H1 (cell line): ENCODE results near the gene LSM4. TPM values are rescaled to one million over a fixed set of nuclear protein-coding genes. Genes with fewer than 3 reads are reported as not detected.

Experiments used
- CTCF ChIA-PET: fragments of 300-600 bp; sonication (Branson Sonifier 250); formaldehyde crosslinking; loops from one replicate; lab custom pipeline; 2021; ENCODE audit not compliant: partially characterized antibody; lab: Charles Lee
- POLR2A ChIA-PET: fragments of 300-600 bp; sonication (Branson Sonifier 250); formaldehyde crosslinking; loops from one replicate; lab custom pipeline; 2021; ENCODE audit warnings: inconsistent platforms; ENCODE audit not compliant: partially characterized antibody; lab: Charles Lee
- DNase-seq, 2 experiments: peaks; one replicate each; pipeline versions ENCODE4 v3.0.0 to v3.0.0-alpha.2; 2010 to 2022; ENCODE audit warnings: low spot score in 2 of 2, low read depth in 1 of 2, mixed read lengths in 1 of 2
- FAIRE-seq: peaks from 2 replicates; lab custom pipeline; 2011; peaks lifted over from hg19 to GRCh38; lab: Jason Lieb, UNC
- H2AFZ ChIP-seq: 2 replicates; pipeline ENCODE4 v1.8.1; 2012; ENCODE audit warnings: low read length, inconsistent platforms
- H2AK5ac ChIP-seq: 2 replicates; pipeline ENCODE4 v1.6.1; 2013; ENCODE audit warnings: low read depth, low read length
- H2BK120ac ChIP-seq: replicated peaks from 2 replicates; pipeline ENCODE3; 2013; ENCODE audit warnings: low read depth, low read length, inconsistent platforms
- H2BK12ac ChIP-seq: 2 replicates; pipeline ENCODE4 v1.6.1; 2013; ENCODE audit warnings: low read depth, low read length
- H2BK15ac ChIP-seq: 2 replicates; pipeline ENCODE4 v1.6.1; 2013; ENCODE audit warnings: low read length
- H2BK20ac ChIP-seq: 2 replicates; pipeline ENCODE4 v1.6.1; 2013; ENCODE audit warnings: low read length
- H2BK5ac ChIP-seq: 2 replicates; pipeline ENCODE4 v1.6.1; 2013; ENCODE audit warnings: low read depth, low read length
- H3K14ac ChIP-seq: 2 replicates; pipeline ENCODE4 v1.6.1; 2013; ENCODE audit warnings: inconsistent platforms; ENCODE audit not compliant: insufficient read length
- H3K18ac ChIP-seq: 2 replicates; pipeline ENCODE4 v1.6.1; 2013; ENCODE audit warnings: low read length; ENCODE audit errors: extremely low read depth
- H3K23ac ChIP-seq: 2 replicates; pipeline ENCODE4 v1.6.1; 2013; ENCODE audit warnings: inconsistent platforms; ENCODE audit not compliant: insufficient read length
- H3K23me2 ChIP-seq: 2 replicates; pipeline ENCODE4 v1.6.1; 2013; ENCODE audit warnings: low read depth, low read length
- H3K27ac ChIP-seq: 2 replicates; pipeline ENCODE4 v1.6.1; 2011; ENCODE audit warnings: low read depth, low read length, inconsistent platforms
- H3K27me3 ChIP-seq, 4 experiments: replicated peaks in 1 of 4; 1 replicate in 1 of 4; 2 replicates in 3 of 4; pipeline versions ENCODE4 v1.6.1 to v1.8.1; 2011 to 2013; ENCODE audit warnings: low read length in 3 of 4, mild to moderate bottlenecking in 3 of 4, inconsistent platforms in 2 of 4, mixed read lengths in 2 of 4, moderate library complexity in 1 of 4; ENCODE audit not compliant: control insufficient read depth in 3 of 4, insufficient read depth in 3 of 4; ENCODE audit errors: extremely low read depth in 1 of 4
- H3K36me3 ChIP-seq, 4 experiments: 2 replicates each; pipeline versions ENCODE4 v1.6.1 to v1.8.1; 2011 to 2013; ENCODE audit warnings: mild to moderate bottlenecking in 4 of 4, low read length in 3 of 4, moderate library complexity in 2 of 4, control low read depth in 1 of 4, inconsistent platforms in 1 of 4; ENCODE audit not compliant: insufficient read depth in 4 of 4, control insufficient read depth in 2 of 4
- H3K4ac ChIP-seq: replicated peaks from 2 replicates; pipeline ENCODE3; 2013; ENCODE audit warnings: low read length, low read depth, mixed read lengths, inconsistent platforms; ENCODE audit not compliant: insufficient read length
- H3K4me1 ChIP-seq, 4 experiments: replicated peaks in 1 of 4; 1 replicate in 1 of 4; 2 replicates in 3 of 4; pipeline versions ENCODE4 v1.6.1 to v1.8.1; 2011 to 2013; ENCODE audit warnings: low read length in 3 of 4, inconsistent platforms in 2 of 4, mixed read lengths in 1 of 4; ENCODE audit not compliant: insufficient read depth in 4 of 4, control insufficient read depth in 3 of 4
- H3K4me2 ChIP-seq, 2 experiments: 2 replicates each; pipeline versions ENCODE4 v1.6.1 to v1.8.1; 2011 to 2013; ENCODE audit warnings: low read depth in 2 of 2, low read length in 2 of 2, control low read depth in 1 of 2, inconsistent platforms in 1 of 2, mild to moderate bottlenecking in 1 of 2; ENCODE audit not compliant: insufficient read depth in 1 of 2
- H3K4me3 ChIP-seq, 4 experiments: fragments of 200-600, 300-600 bp in 1 of 4; sonication (generic), shearing (Covaris generic), sonication (Bioruptor Twin) in 1 of 4; 2 replicates each; pipeline versions ENCODE4 v1.5.1 to v1.8.1; 2011 to 2016; ENCODE audit warnings: low read length in 4 of 4, low read depth in 3 of 4, control low read depth in 2 of 4, inconsistent platforms in 2 of 4, mild to moderate bottlenecking in 2 of 4, mixed read lengths in 1 of 4, moderate library complexity in 1 of 4; ENCODE audit not compliant: insufficient read depth in 2 of 4; ENCODE audit errors: extremely low read depth in 1 of 4
- H3K56ac ChIP-seq: replicated peaks from 2 replicates; pipeline ENCODE3; 2013; ENCODE audit warnings: low read depth, mild to moderate bottlenecking, mixed read lengths, low read length, inconsistent platforms; ENCODE audit not compliant: insufficient read length
- H3K79me1 ChIP-seq: 2 replicates; pipeline ENCODE4 v1.6.1; 2013; ENCODE audit warnings: low read depth, low read length, control low read depth
- H3K79me2 ChIP-seq, 2 experiments: 2 replicates each; pipeline versions ENCODE4 v1.6.1 to v1.8.1; 2012 to 2013; ENCODE audit warnings: low read length in 2 of 2, mild to moderate bottlenecking in 2 of 2, inconsistent platforms in 1 of 2; ENCODE audit not compliant: insufficient read depth in 2 of 2, control insufficient read depth in 1 of 2
- H3K9ac ChIP-seq, 4 experiments: replicated peaks in 1 of 4; 1 replicate in 1 of 4; 2 replicates in 3 of 4; pipeline versions ENCODE4 v1.6.1 to v1.8.1; 2011 to 2013; ENCODE audit warnings: low read depth in 3 of 4, low read length in 3 of 4, control low read depth in 2 of 4, mild to moderate bottlenecking in 2 of 4, moderate library complexity in 2 of 4, inconsistent platforms in 1 of 4; ENCODE audit errors: extremely low read depth in 1 of 4
- H3K9me3 ChIP-seq, 2 experiments: 2 replicates each; pipeline versions ENCODE4 v1.6.1 to v1.8.1; 2012 to 2013; ENCODE audit warnings: mild to moderate bottlenecking in 2 of 2, moderate library complexity in 2 of 2, control low read depth in 1 of 2, inconsistent platforms in 1 of 2, low read depth in 1 of 2, low read length in 1 of 2, mixed read lengths in 1 of 2; ENCODE audit not compliant: insufficient read depth in 2 of 2
- H4K20me1 ChIP-seq, 2 experiments: replicated peaks in 1 of 2; 2 replicates each; pipeline versions ENCODE3 to v1.8.1; 2011 to 2013; ENCODE audit warnings: inconsistent platforms in 2 of 2, low read length in 2 of 2, mild to moderate bottlenecking in 1 of 2; ENCODE audit not compliant: insufficient read depth in 2 of 2, control insufficient read depth in 1 of 2
- H4K5ac ChIP-seq: 2 replicates; pipeline ENCODE4 v1.6.1; 2013; ENCODE audit warnings: low read length, low read depth, mixed read lengths, inconsistent platforms; ENCODE audit not compliant: insufficient read length
- H4K8ac ChIP-seq: 2 replicates; pipeline ENCODE4 v1.8.0; 2013; ENCODE audit warnings: mild to moderate bottlenecking, moderate library complexity, low read length, inconsistent platforms; ENCODE audit not compliant: insufficient read depth; ENCODE audit errors: extremely low read depth
- H4K91ac ChIP-seq: replicated peaks from 2 replicates; pipeline ENCODE3; 2013; ENCODE audit warnings: low read length, mixed read lengths, inconsistent platforms; ENCODE audit not compliant: insufficient read length
- ATF3 ChIP-seq: IDR thresholded peaks from 2 replicates; pipeline ENCODE4 v1.6.1; 2011; ENCODE audit warnings: low read depth, mild to moderate bottlenecking, low read length; ENCODE audit not compliant: insufficient read depth
- CTBP2 ChIP-seq: IDR thresholded peaks from 2 replicates; pipeline ENCODE4 v1.7.0; 2011; ENCODE audit warnings: borderline replicate concordance, mild to moderate bottlenecking, moderate library complexity, mixed read lengths, low read length; ENCODE audit not compliant: insufficient read depth, insufficient read length
- CTCF ChIP-seq, 3 experiments: IDR thresholded peaks; 1 replicate in 2 of 3; 2 replicates in 1 of 3; pipeline versions ENCODE4 v1.5.1 to v1.6.1; 2011; ENCODE audit warnings: low read length in 3 of 3, mild to moderate bottlenecking in 3 of 3, inconsistent platforms in 2 of 3, low read depth in 1 of 3, moderate library complexity in 1 of 3; ENCODE audit not compliant: insufficient read depth in 1 of 3; ENCODE audit errors: control extremely low read depth in 1 of 3
- KDM1A ChIP-seq: fragments of 200-600, 300-600 bp; sonication (generic); IDR thresholded peaks from 2 replicates; pipeline ENCODE4 v1.7.1; 2016; ENCODE audit warnings: mild to moderate bottlenecking, low read length, borderline replicate concordance
- SP4 ChIP-seq: IDR thresholded peaks from 2 replicates; pipeline ENCODE4 v1.6.1; 2012; ENCODE audit warnings: low read length, inconsistent platforms
- ZNF274 ChIP-seq: IDR thresholded peaks from 2 replicates; pipeline ENCODE4 v1.7.0; 2012; ENCODE audit warnings: low read length, borderline replicate concordance; ENCODE audit errors: extremely low read depth
- WGBS, 2 experiments: shearing (Covaris generic) in 1 of 2; methylation state at CpG; one replicate each; pipeline versions ENCODE4 v1.1.6 to v1.1.7; 2013 to 2015; ENCODE audit warnings: low lambda C conversion rate in 2 of 2, mixed read lengths in 2 of 2, inconsistent platforms in 1 of 2, low coverage in 1 of 2, missing lambda C conversion rate in 1 of 2; ENCODE audit not compliant: insufficient replicate concordance in 2 of 2, insufficient coverage in 1 of 2, insufficient read length in 1 of 2; ENCODE audit errors: extremely low coverage in 1 of 2, missing lambda C conversion rate in 1 of 2; 5-methylcytosine and 5-hydroxymethylcytosine counted together
- polyA plus RNA-seq, 7 experiments: library from polyadenylated mRNA; depleted of rRNA in 3 of 7; stranded (reverse) in 5 of 7; unstranded in 2 of 7; fragments of >200 nt in 5 of 7; fragments of 200-250 nt in 2 of 7; gene quantifications; 1 replicate in 5 of 7; 2 replicates in 1 of 7; 4 replicates in 1 of 7; pipeline versions ENCODE4 v1.2.1 to v1.2.3, GENCODE V29; 2011 to 2013; ENCODE audit warnings: missing spikeins in 2 of 7, mixed read lengths in 2 of 7
- total RNA-seq: library from RNA; stranded (reverse); fragmentation: NEBNext Ultra II Directional; extraction: Animal tissue kit (Norgen Biotek cat#: 25700); gene quantifications from 2 replicates; pipeline ENCODE4 v1.2.1, GENCODE V29; 2021

Gene LSM4
- total and polyA plus RNA-seq, 2 of the 8 experiments (the other 6 are each of a cell fraction or from before 2014, with no cell fraction given) = 302 to 319 TPM

GRCh38 chr19:18287836-18288772 lies 34.8 kb downstream of the LSM4 start:
- no peak overlapping the region for H3K56ac ChIP-seq
- no peak overlapping the region for H3K14ac ChIP-seq
- H3K4ac ChIP-seq = peak overlapping the region; percentile 92
- peak in 1 of 2 experiments; percentile 86 for DNase-seq
- no peak overlapping the region for H2AFZ ChIP-seq
- peak overlapping the region; percentile 5 for H4K5ac ChIP-seq
- peaks cover 0 to 6% (median 0%) of the 10 kb centered on the region in 4 experiments; a peak in 3 of 7 replicates for H3K27me3 ChIP-seq
- no peak overlapping the region for H3K27ac ChIP-seq
- no peaks in the 10 kb centered on the region for H3K36me3 ChIP-seq
- 11% methylated on average over 24 of the region's 26 CpGs; no CpG with 5 or more reads in 1 of the 2 experiments for WGBS, 2 experiments
- H3K4me1 ChIP-seq = peaks cover 4 to 21% (median 13%) of the 10 kb centered on the region in 4 experiments
- no peaks in the 10 kb centered on the region for H3K9me3 ChIP-seq
- no peak overlapping the region for H3K23ac ChIP-seq
- H3K79me1 ChIP-seq = no peaks in the 10 kb centered on the region
- FAIRE-seq = peak; percentile 39
- H3K23me2 ChIP-seq = peaks cover 19% of the 10 kb centered on the region
- H3K4me3 ChIP-seq = peak overlapping the region; percentile 7 to 52 (median 25); a peak in 6 of 8 replicates
- POLR2A ChIA-PET = interaction anchor here (0.7 to 6.2 kb wide), 6 partner anchors 7 to 58 kb away, joined by 3 to 237 read pairs (median 4); partner anchors contain the start of genes JUND and LSM4
- CTCF ChIA-PET = interaction anchor here (0.6 to 2.6 kb wide), 7 partner anchors 8 to 123 kb away, joined by 3 to 15 read pairs (median 8); no protein-coding TSS in a partner anchor
- no peaks in the 10 kb centered on the region for H3K79me2 ChIP-seq
- no peak overlapping the region for H3K9ac ChIP-seq
- peak overlapping the region; percentile 27; the same call in 1 of the 2 replicates for H2BK12ac ChIP-seq
- H4K8ac ChIP-seq = no peak overlapping the region; the same call in 1 of the 2 replicates
- 0 out of 2 replicates have a peak overlapping the region, but pooled peaks have one; percentile 73 for H2BK5ac ChIP-seq
- H3K18ac ChIP-seq = 0 out of 2 replicates have a peak overlapping the region, but pooled peaks have one; percentile 4
- H2BK15ac ChIP-seq = no peak overlapping the region
- H2BK120ac ChIP-seq = peak overlapping the region; percentile 24
- peak overlapping the region; percentile 17; the same call in 1 of the 2 replicates for H2AK5ac ChIP-seq
- no peaks in the 10 kb centered on the region for H4K20me1 ChIP-seq
- peak overlapping the region; percentile 29 for H4K91ac ChIP-seq
- peak overlapping the region; percentile 61 to 63 for H3K4me2 ChIP-seq
- H2BK20ac ChIP-seq = no peak overlapping the region
- TF ChIP-seq CTCF (IDR thresholded peaks at IDR 0.05; ENCODE audit: control extremely low read depth in 1 of 3, insufficient read depth in 1 of 3, low read depth in 1 of 3, low read length in 3 of 3) (peak in 1 of 3 experiments; percentile 26; a peak in 1 of 4 replicates), KDM1A (0 out of 2 replicates have a peak, but pooled peaks have one; percentile 50), SP4 (peak; percentile 36; the same call in 1 of the 2 replicates), CTBP2 (peak; percentile 57), ZNF274 (no peak), ATF3 (no peak)
